HCT116 (cell line): ENCODE results near the gene XYLT1. TPM values are rescaled to one million over a fixed set of nuclear protein-coding genes. Genes with fewer than 3 reads are reported as not detected.

Experiments used
- ATAC-seq: fragments of 200-7000 bp; cut with Tn5 transposase; 2 replicates; pipeline ENCODE4 v1.9.1; 2020; ENCODE audit warnings: mild to moderate bottlenecking, moderate library complexity
- BruUV-seq: library from RNA; stranded (reverse); fragments of 400-500 nt; replicated peaks from 2 replicates; lab custom pipeline; 2021; lab: Mats Ljungman, UMichigan
- CTCF ChIA-PET: fragments of 300-600 bp; sonication (Branson Sonifier 250); formaldehyde crosslinking; loops from one replicate; lab custom pipeline; 2021; ENCODE audit warnings: antibody characterized with exemption; lab: Charles Lee
- POLR2A ChIA-PET: fragments of 300-600, 350-600 bp; sonication (Branson Sonifier 250); formaldehyde crosslinking; loops from one replicate; lab custom pipeline; 2021; ENCODE audit warnings: antibody characterized with exemption; lab: Charles Lee
- RAD21 ChIA-PET, 2 experiments: fragments of 300-600 bp; sonication (Branson Sonifier 250); formaldehyde crosslinking; loops; one replicate each; lab custom pipeline; 2023; ENCODE audit warnings: low total read pairs in 2 of 2; ENCODE audit not compliant: uncharacterized antibody in 2 of 2, unreplicated experiment in 2 of 2, low non-redundant PET in 1 of 2; lab: Charles Lee
- DNase-seq: peaks from one replicate; pipeline ENCODE4 v3.0.0-alpha.2; 2010; ENCODE audit warnings: low read depth, low spot score
- H2AFZ ChIP-seq: fragments of 200-600 bp; shearing (Covaris generic), sonication (generic); 2 replicates; pipeline ENCODE4 v1.6.1; 2017; ENCODE audit warnings: low read depth, mixed run types, mixed read lengths, antibody characterized with exemption, low read length; ENCODE audit not compliant: poor library complexity, severe bottlenecking
- H3K27ac ChIP-seq: 2 replicates; pipeline ENCODE4 v1.5.1; 2012; ENCODE audit warnings: low read depth, low read length
- H3K27me3 ChIP-seq: fragments of 200-600 bp; sonication (generic); 2 replicates; pipeline ENCODE4 v1.6.1; 2016; ENCODE audit warnings: mixed run types, low read length, mixed read lengths; ENCODE audit not compliant: insufficient read depth
- H3K36me3 ChIP-seq, 2 experiments: fragments of 200-500 bp in 1 of 2; fragments of 200-600 bp in 1 of 2; sonication (Bioruptor generic) in 1 of 2; sonication (generic) in 1 of 2; 2 replicates each; pipeline versions ENCODE4 v1.5.1 to v1.6.1; 2014 to 2016; ENCODE audit warnings: low read length in 2 of 2, inconsistent platforms in 1 of 2, mixed read lengths in 1 of 2, mixed run types in 1 of 2; ENCODE audit not compliant: insufficient read depth in 2 of 2, control insufficient read depth in 1 of 2
- H3K4me1 ChIP-seq, 2 experiments: fragments of 200-600 bp in 1 of 2; sonication (generic) in 1 of 2; 2 replicates each; pipeline versions ENCODE4 v1.5.1 to v1.6.1; 2012 to 2017; ENCODE audit warnings: low read length in 2 of 2, inconsistent platforms in 1 of 2, mild to moderate bottlenecking in 1 of 2, mixed read lengths in 1 of 2, mixed run types in 1 of 2, moderate library complexity in 1 of 2; ENCODE audit not compliant: insufficient read depth in 2 of 2, control insufficient read depth in 1 of 2
- H3K4me2 ChIP-seq: fragments of 200-600 bp; sonication (generic); 2 replicates; pipeline ENCODE4 v1.6.1; 2017; ENCODE audit warnings: mixed run types, low read length, mixed read lengths
- H3K4me3 ChIP-seq, 2 experiments: fragments of 200-600 bp in 1 of 2; sonication (generic) in 1 of 2; replicated peaks in 1 of 2; 2 replicates each; pipeline ENCODE4 v1.5.1; 2011 to 2016; ENCODE audit warnings: low read length in 2 of 2, control low read depth in 1 of 2, low read depth in 1 of 2, mild to moderate bottlenecking in 1 of 2, mixed read lengths in 1 of 2, mixed run types in 1 of 2
- H3K79me2 ChIP-seq: fragments of 200-600 bp; sonication (generic); 2 replicates; pipeline ENCODE4 v1.6.1; 2017; ENCODE audit warnings: mild to moderate bottlenecking, mixed run types, low read length, moderate library complexity, mixed read lengths; ENCODE audit not compliant: insufficient read depth
- H3K9ac ChIP-seq: fragments of 200-600 bp; sonication (generic); 2 replicates; pipeline ENCODE4 v1.6.1; 2016; ENCODE audit warnings: low read length, mixed read lengths
- H3K9me2 ChIP-seq: fragments of 200-600 bp; sonication (generic), shearing (Covaris generic); 2 replicates; pipeline ENCODE4 v1.6.1; 2017; ENCODE audit warnings: mixed run types, mild to moderate bottlenecking, moderate library complexity; ENCODE audit not compliant: insufficient read depth
- H3K9me3 ChIP-seq, 2 experiments: fragments of 200-500 bp in 1 of 2; fragments of 200-600 bp in 1 of 2; sonication (Bioruptor generic) in 1 of 2; sonication (generic) in 1 of 2; 2 replicates each; pipeline ENCODE4 v1.6.1; 2014 to 2017; ENCODE audit warnings: low read length in 2 of 2, mixed read lengths in 2 of 2, inconsistent platforms in 1 of 2, low read depth in 1 of 2, mild to moderate bottlenecking in 1 of 2, mixed run types in 1 of 2, moderate library complexity in 1 of 2; ENCODE audit not compliant: control insufficient read depth in 1 of 2, insufficient read depth in 1 of 2
- H4K20me1 ChIP-seq: fragments of 200-600 bp; sonication (generic), shearing (Covaris generic); 2 replicates; pipeline ENCODE4 v1.6.1; 2017; ENCODE audit warnings: mixed run types, mild to moderate bottlenecking, moderate library complexity; ENCODE audit not compliant: insufficient read depth
- ELF1 ChIP-seq: IDR thresholded peaks from 2 replicates; pipeline ENCODE4 v1.6.1; 2012; ENCODE audit warnings: low read depth, borderline replicate concordance
- EZH2phosphoT487 ChIP-seq: fragments of 200-600 bp; IDR thresholded peaks from 2 replicates; pipeline ENCODE4 v1.6.1; 2018; ENCODE audit warnings: antibody characterized with exemption, borderline replicate concordance
- JUND ChIP-seq: IDR thresholded peaks from 2 replicates; pipeline ENCODE4 v1.6.1; 2012
- POLR2AphosphoS5 ChIP-seq: IDR thresholded peaks from 2 replicates; pipeline ENCODE4 v1.6.1; 2011; ENCODE audit warnings: mild to moderate bottlenecking, low read depth, low read length, moderate library complexity
- RAD21 ChIP-seq: IDR thresholded peaks from 2 replicates; pipeline ENCODE4 v1.6.1; 2012; ENCODE audit warnings: low read depth, mild to moderate bottlenecking
- SIN3A ChIP-seq: IDR thresholded peaks from 2 replicates; pipeline ENCODE4 v1.6.1; 2012; ENCODE audit warnings: low read depth
- SRF ChIP-seq: IDR thresholded peaks from 2 replicates; pipeline ENCODE4 v1.6.1; 2012; ENCODE audit warnings: low read depth
- ZFX ChIP-seq: fragments of 450-650 bp; IDR thresholded peaks from 2 replicates; pipeline ENCODE4 v1.6.1; 2017
- ZNF274 ChIP-seq: fragments of 200-500 bp; sonication (Bioruptor generic); IDR thresholded peaks from 2 replicates; pipeline ENCODE4 v1.6.1; 2014; ENCODE audit warnings: mild to moderate bottlenecking, low read depth, low read length, inconsistent platforms
- intact Hi-C: fragments of 100-400 bp; cut with micrococcal nuclease; formaldehyde crosslinking; loops from 2 replicates; pipeline ENCODE4 v1.10.0; 2022
- total RNA-seq: library from RNA; stranded (reverse); gene quantifications from one replicate; pipeline ENCODE4 v1.2.1, GENCODE V29; 2021; ENCODE audit not compliant: unreplicated experiment
- TF ChIP-seq, protein P1 (sequence below), 3 experiments: fragments of 200-600 bp in 1 of 3; sonication (generic) in 1 of 3; IDR thresholded peaks in 2 of 3; conservative IDR thresholded peaks in 1 of 3; 2 replicates each; pipeline ENCODE4 v1.5.1; 2012 to 2017; ENCODE audit warnings: low read depth in 2 of 3, low read length in 2 of 3, antibody characterized with exemption in 1 of 3, borderline replicate concordance in 1 of 3, control low read depth in 1 of 3, mild to moderate bottlenecking in 1 of 3, mixed read lengths in 1 of 3, mixed run types in 1 of 3, moderate library complexity in 1 of 3; ENCODE audit not compliant: insufficient read depth in 1 of 3
- TF ChIP-seq, protein P2 (sequence below): IDR thresholded peaks from 2 replicates; pipeline ENCODE4 v1.6.1; 2012; ENCODE audit warnings: low read depth

XYLT1 gene
- total RNA-seq, 1 experiment from 2014 or later = 4.5 TPM

GRCh38 chr16:17293813-17294558, 176.8 kb downstream of the XYLT1 start:
- no peak overlapping the region for H3K27ac ChIP-seq
- no peak overlapping the region for H3K9ac ChIP-seq
- no peak overlapping the region for H3K4me2 ChIP-seq
- BruUV-seq = no TSS peak
- ATAC-seq (no peak), DNase-seq (no peak)
- H2AFZ ChIP-seq = no peak overlapping the region
- no peaks in the 10 kb centered on the region for H3K79me2 ChIP-seq
- intact Hi-C loops = no loop called here
- POLR2A ChIA-PET = no interaction called here
- H3K27me3 ChIP-seq = peaks cover 4% of the 10 kb centered on the region; the same call in 1 of the 2 replicates
- CTCF ChIA-PET = no interaction called here
- H3K4me1 ChIP-seq = no peaks in the 10 kb centered on the region
- no peak overlapping the region for H3K4me3 ChIP-seq
- H4K20me1 ChIP-seq = no peaks in the 10 kb centered on the region
- TF ChIP-seq ZNF274 = no peak
- TF ChIP-seq RAD21 = peak; percentile 42
- TF ChIP-seq EZH2phosphoT487 = no peak
- TF ChIP-seq, protein P1, sequence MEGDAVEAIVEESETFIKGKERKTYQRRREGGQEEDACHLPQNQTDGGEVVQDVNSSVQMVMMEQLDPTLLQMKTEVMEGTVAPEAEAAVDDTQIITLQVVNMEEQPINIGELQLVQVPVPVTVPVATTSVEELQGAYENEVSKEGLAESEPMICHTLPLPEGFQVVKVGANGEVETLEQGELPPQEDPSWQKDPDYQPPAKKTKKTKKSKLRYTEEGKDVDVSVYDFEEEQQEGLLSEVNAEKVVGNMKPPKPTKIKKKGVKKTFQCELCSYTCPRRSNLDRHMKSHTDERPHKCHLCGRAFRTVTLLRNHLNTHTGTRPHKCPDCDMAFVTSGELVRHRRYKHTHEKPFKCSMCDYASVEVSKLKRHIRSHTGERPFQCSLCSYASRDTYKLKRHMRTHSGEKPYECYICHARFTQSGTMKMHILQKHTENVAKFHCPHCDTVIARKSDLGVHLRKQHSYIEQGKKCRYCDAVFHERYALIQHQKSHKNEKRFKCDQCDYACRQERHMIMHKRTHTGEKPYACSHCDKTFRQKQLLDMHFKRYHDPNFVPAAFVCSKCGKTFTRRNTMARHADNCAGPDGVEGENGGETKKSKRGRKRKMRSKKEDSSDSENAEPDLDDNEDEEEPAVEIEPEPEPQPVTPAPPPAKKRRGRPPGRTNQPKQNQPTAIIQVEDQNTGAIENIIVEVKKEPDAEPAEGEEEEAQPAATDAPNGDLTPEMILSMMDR (IDR thresholded peaks at IDR 0.05 in 2 of 3, conservative IDR thresholded peaks at IDR 0.05 in 1 of 3; ENCODE audit: borderline replicate concordance in 1 of 3, insufficient read depth in 1 of 3, low read depth in 2 of 3, low read length in 2 of 3) = peak in 1 of 3 experiments; percentile 16; a peak in 1 of 6 replicates
- no peaks in the 10 kb centered on the region for H3K9me3 ChIP-seq
- H3K9me2 ChIP-seq = no peaks in the 10 kb centered on the region
- H3K36me3 ChIP-seq = no peaks in the 10 kb centered on the region
- RAD21 ChIA-PET = no interaction called here

DNA sequence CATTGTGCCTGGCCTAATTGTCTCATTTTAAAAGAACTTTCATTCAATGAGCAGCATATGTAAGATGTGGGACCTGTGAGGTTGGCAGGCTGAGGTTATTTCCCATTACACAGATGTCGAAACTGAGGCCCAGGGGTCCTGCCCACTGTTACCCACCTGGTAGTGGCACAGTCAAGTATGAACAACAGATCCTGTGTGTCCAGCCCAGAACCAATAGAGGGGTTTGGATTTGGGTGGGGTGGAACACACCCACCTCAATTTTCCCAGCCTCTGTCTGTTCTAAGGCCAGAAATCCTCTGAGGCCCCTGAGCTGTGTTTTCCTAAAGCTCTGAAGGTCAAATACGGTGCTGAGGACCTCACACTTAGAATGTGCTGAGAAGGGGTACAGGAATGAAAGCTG, 179.5 kb downstream of the XYLT1 start:
- Histone ChIP-seq H2AFZ (no peak overlapping the region), H3K9me3 (no peaks in the 10 kb centered on the region), H3K36me3 (no peaks in the 10 kb centered on the region), H3K4me2 (no peak overlapping the region), H3K27ac (no peak overlapping the region), H3K9me2 (no peaks in the 10 kb centered on the region), H4K20me1 (no peaks in the 10 kb centered on the region), H3K4me3 (no peak overlapping the region), H3K9ac (no peak overlapping the region), H3K27me3 (peaks cover 4% of the 10 kb centered on the region; the same call in 1 of the 2 replicates), H3K79me2 (no peaks in the 10 kb centered on the region), H3K4me1 (no peaks in the 10 kb centered on the region)
- CTCF ChIA-PET = interaction anchor here (0.6 kb wide), 1 partner anchor 1060 kb away, joined by 3 read pairs; no protein-coding TSS in a partner anchor
- DNase-seq (no peak), ATAC-seq (no peak)
- POLR2A ChIA-PET = no interaction called here
- no TSS peak for BruUV-seq
- RAD21 ChIA-PET = no interaction called here
- intact Hi-C loops = no loop called here
- TF ChIP-seq SRF (no peak), ELF1 (no peak), SIN3A (no peak), JUND (no peak), POLR2AphosphoS5 (no peak), ZFX (no peak)
- TF ChIP-seq, protein P2, sequence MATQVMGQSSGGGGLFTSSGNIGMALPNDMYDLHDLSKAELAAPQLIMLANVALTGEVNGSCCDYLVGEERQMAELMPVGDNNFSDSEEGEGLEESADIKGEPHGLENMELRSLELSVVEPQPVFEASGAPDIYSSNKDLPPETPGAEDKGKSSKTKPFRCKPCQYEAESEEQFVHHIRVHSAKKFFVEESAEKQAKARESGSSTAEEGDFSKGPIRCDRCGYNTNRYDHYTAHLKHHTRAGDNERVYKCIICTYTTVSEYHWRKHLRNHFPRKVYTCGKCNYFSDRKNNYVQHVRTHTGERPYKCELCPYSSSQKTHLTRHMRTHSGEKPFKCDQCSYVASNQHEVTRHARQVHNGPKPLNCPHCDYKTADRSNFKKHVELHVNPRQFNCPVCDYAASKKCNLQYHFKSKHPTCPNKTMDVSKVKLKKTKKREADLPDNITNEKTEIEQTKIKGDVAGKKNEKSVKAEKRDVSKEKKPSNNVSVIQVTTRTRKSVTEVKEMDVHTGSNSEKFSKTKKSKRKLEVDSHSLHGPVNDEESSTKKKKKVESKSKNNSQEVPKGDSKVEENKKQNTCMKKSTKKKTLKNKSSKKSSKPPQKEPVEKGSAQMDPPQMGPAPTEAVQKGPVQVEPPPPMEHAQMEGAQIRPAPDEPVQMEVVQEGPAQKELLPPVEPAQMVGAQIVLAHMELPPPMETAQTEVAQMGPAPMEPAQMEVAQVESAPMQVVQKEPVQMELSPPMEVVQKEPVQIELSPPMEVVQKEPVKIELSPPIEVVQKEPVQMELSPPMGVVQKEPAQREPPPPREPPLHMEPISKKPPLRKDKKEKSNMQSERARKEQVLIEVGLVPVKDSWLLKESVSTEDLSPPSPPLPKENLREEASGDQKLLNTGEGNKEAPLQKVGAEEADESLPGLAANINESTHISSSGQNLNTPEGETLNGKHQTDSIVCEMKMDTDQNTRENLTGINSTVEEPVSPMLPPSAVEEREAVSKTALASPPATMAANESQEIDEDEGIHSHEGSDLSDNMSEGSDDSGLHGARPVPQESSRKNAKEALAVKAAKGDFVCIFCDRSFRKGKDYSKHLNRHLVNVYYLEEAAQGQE = no peak
- TF ChIP-seq, protein P1 (IDR thresholded peaks at IDR 0.05 in 2 of 3, conservative IDR thresholded peaks at IDR 0.05 in 1 of 3; ENCODE audit: borderline replicate concordance in 1 of 3, insufficient read depth in 1 of 3, low read depth in 2 of 3, low read length in 2 of 3) = no peak
